Gastrocnemius medialis (tissue), 4 donors: ENCODE measurements around the gene PDCD1LG2. TPM values are rescaled to one million over a fixed set of nuclear protein-coding genes. Genes with fewer than 3 reads are reported as not detected.
A peak's percentile ranks its signal among the peaks of the same experiment; 100 is the strongest.

Experiments
- ATAC-seq, 2 donors: fragments of 150-250 bp; one replicate each; pipeline ENCODE4 v1.9.1; 2016
- DNase-seq, 2 donors: peaks; one replicate each; pipeline ENCODE4 v3.0.0-alpha.2; 2019
- H3K27ac ChIP-seq, 4 donors: fragments of 200-600 bp; sonication (generic); 1 replicate in 1 of 4; 2 replicates in 3 of 4; pipeline ENCODE4 v1.5.1; 2016 to 2018; ENCODE audit warnings: mild to moderate bottlenecking in 2 of 4, moderate library complexity in 1 of 4
- H3K27me3 ChIP-seq, 3 donors: fragments of 200-600 bp; sonication (generic) in 2 of 3; 1 replicate in 1 of 3; 2 replicates in 2 of 3; pipeline versions ENCODE4 v1.5.1 to v1.6.0; 2016 to 2019; ENCODE audit warnings: mild to moderate bottlenecking in 1 of 3, moderate library complexity in 1 of 3
- H3K36me3 ChIP-seq, 2 donors: fragments of 200-600 bp; sonication (generic) in 1 of 2; one replicate each; pipeline ENCODE4 v1.5.1; 2017 to 2018
- H3K4me1 ChIP-seq, 2 donors: fragments of 200-600 bp; sonication (generic) in 1 of 2; one replicate each; pipeline ENCODE4 v1.5.1; 2016 to 2017; ENCODE audit warnings: mild to moderate bottlenecking in 2 of 2
- H3K4me3 ChIP-seq, 4 donors: fragments of 200-600 bp; sonication (generic) in 3 of 4; 1 replicate in 1 of 4; 2 replicates in 3 of 4; pipeline ENCODE4 v1.5.1; 2016 to 2019; ENCODE audit warnings: mild to moderate bottlenecking in 2 of 4
- H3K9me3 ChIP-seq, 3 donors: fragments of 200-600 bp; sonication (generic) in 2 of 3; 1 replicate in 1 of 3; 2 replicates in 2 of 3; pipeline ENCODE4 v1.5.1; 2016 to 2019
- POLR2A ChIP-seq, 2 donors: fragments of 450-650 bp; IDR thresholded peaks; one replicate each; pipeline ENCODE4 v1.6.1; 2017; ENCODE audit warnings: antibody characterized with exemption in 2 of 2, mild to moderate bottlenecking in 2 of 2, moderate library complexity in 2 of 2
- in situ Hi-C, 4 donors: fragments of 200-750 bp; cut with MboI; loops; one replicate each; pipeline versions ENCODE4 v1.15.0 to v1.8.0; 2017; ENCODE audit warnings: low sequenced_read_pairs in 4 of 4
- intact Hi-C: fragments of 100-400 bp; cut with DNase I; formaldehyde crosslinking; loops from one replicate; pipeline ENCODE4 v1.15.1; 2023; ENCODE audit warnings: low total_unique reads
- total RNA-seq, 4 donors: library from RNA; depleted of rRNA; stranded (reverse); fragments of >200 nt; gene quantifications; one replicate each; pipeline versions ENCODE4 v1.1.0 to v1.2.3, GENCODE V29; 2016
- TF ChIP-seq, protein P1 (sequence below), 5 experiments: fragments of 450-650 bp in 3 of 5; fragments of 200-600 bp in 2 of 5; sonication (generic) in 2 of 5; IDR thresholded peaks in 4 of 5; conservative IDR thresholded peaks in 1 of 5; 1 replicate in 4 of 5; 2 replicates in 1 of 5; pipeline ENCODE4 v1.5.1; 2016 to 2019; ENCODE audit warnings: antibody characterized with exemption in 5 of 5, mild to moderate bottlenecking in 3 of 5, moderate library complexity in 3 of 5

PDCD1LG2 gene
- total RNA-seq, 4 donors from 2014 or later, result 1.4 to 2.5 (median 1.7) TPM

GRCh38 chr9:5500441-5501235, 9.7 kb upstream of the PDCD1LG2 start:
- DNase-seq, result no peak
- peak in 1 of 2 donors; percentile 36 for ATAC-seq
- Histone ChIP-seq H3K36me3 (no peaks in the 10 kb centered on the region), H3K4me3 (no peak overlapping the region), H3K27ac (peak overlapping the region; percentile 26 to 73 (median 60)), H3K27me3 (no peaks in the 10 kb centered on the region), H3K9me3 (no peaks in the 10 kb centered on the region), H3K4me1 (peaks cover 23 to 28% of the 10 kb centered on the region in 2 donors)
- in situ Hi-C loops, result no loop called here
- TF ChIP-seq POLR2A (IDR thresholded peaks at IDR 0.05), result peak in 1 of 2 donors; percentile 11
- TF ChIP-seq, protein P1, sequence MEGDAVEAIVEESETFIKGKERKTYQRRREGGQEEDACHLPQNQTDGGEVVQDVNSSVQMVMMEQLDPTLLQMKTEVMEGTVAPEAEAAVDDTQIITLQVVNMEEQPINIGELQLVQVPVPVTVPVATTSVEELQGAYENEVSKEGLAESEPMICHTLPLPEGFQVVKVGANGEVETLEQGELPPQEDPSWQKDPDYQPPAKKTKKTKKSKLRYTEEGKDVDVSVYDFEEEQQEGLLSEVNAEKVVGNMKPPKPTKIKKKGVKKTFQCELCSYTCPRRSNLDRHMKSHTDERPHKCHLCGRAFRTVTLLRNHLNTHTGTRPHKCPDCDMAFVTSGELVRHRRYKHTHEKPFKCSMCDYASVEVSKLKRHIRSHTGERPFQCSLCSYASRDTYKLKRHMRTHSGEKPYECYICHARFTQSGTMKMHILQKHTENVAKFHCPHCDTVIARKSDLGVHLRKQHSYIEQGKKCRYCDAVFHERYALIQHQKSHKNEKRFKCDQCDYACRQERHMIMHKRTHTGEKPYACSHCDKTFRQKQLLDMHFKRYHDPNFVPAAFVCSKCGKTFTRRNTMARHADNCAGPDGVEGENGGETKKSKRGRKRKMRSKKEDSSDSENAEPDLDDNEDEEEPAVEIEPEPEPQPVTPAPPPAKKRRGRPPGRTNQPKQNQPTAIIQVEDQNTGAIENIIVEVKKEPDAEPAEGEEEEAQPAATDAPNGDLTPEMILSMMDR (IDR thresholded peaks at IDR 0.05 in 4 of 5, conservative IDR thresholded peaks at IDR 0.05 in 1 of 5), result no peak
- intact Hi-C loops, result no loop called here

- Histone ChIP-seq H3K27ac (no peak overlapping the region), H3K9me3 (no peaks in the 10 kb centered on the region), H3K4me1 (peaks cover 23 to 28% of the 10 kb centered on the region in 2 donors), H3K36me3 (no peaks in the 10 kb centered on the region), H3K4me3 (no peak overlapping the region), H3K27me3 (no peaks in the 10 kb centered on the region)
- in situ Hi-C loops (no loop called here), intact Hi-C loops (no loop called here)
- ATAC-seq (peak in 1 of 2 donors; percentile 28), DNase-seq (peak in 1 of 2 donors; percentile 39)
- no peak for TF ChIP-seq POLR2A (IDR thresholded peaks at IDR 0.05)
- TF ChIP-seq, protein P1 (IDR thresholded peaks at IDR 0.05 in 4 of 5, conservative IDR thresholded peaks at IDR 0.05 in 1 of 5), result no peak
Measured at GRCh38 chr9:5502553-5502952, 7.8 kb upstream of the PDCD1LG2 start.

- no peaks in the 10 kb centered on the region for H3K9me3 ChIP-seq
- DNase-seq (no peak), ATAC-seq (no peak)
- intact Hi-C loops, result no loop called here
- no peak for TF ChIP-seq POLR2A (IDR thresholded peaks at IDR 0.05)
- TF ChIP-seq, protein P1 (IDR thresholded peaks at IDR 0.05 in 4 of 5, conservative IDR thresholded peaks at IDR 0.05 in 1 of 5), result no peak
- H3K36me3 ChIP-seq, result no peaks in the 10 kb centered on the region
- no peak overlapping the region for H3K4me3 ChIP-seq
- H3K27ac ChIP-seq, result peak overlapping the region; percentile 55 to 74 (median 66)
- peaks cover 12 to 19% of the 10 kb centered on the region in 2 donors for H3K4me1 ChIP-seq
- in situ Hi-C loops, result no loop called here
- no peaks in the 10 kb centered on the region for H3K27me3 ChIP-seq
Measured at GRCh38 chr9:5509573-5509972, 758 bp upstream of the PDCD1LG2 start.

DNA sequence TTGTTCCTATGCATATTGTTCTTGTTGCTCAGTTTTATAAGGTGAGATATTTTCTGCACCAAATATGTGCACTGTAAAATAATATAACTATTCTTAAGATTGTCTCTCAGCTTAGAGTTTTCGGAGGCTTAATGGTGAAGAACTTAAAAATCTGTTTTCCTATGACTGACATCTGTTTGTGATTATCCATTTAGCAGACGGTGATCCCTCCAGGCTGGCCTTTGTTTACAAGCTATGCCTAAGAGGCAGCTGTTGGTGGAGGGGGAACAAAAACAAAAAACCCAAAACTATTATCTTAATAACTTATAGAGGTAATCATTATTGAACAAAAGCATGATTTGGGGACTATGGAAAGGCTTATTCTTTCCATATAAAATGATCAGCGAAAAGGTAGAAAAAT, 658 bp downstream of the PDCD1LG2 start:
- intact Hi-C loops, result loop anchor here (5.0 to 10.0 kb wide), 2 partner anchors 74 to 826 kb away; partner anchors contain the start of gene PLGRKT
- H3K36me3 ChIP-seq, result no peaks in the 10 kb centered on the region
- in situ Hi-C loops, result loop anchor here in 1 of 4 donors (10.0 kb wide), 1 partner anchor 56 kb away; the partner anchor contains the start of gene CD274
- H3K9me3 ChIP-seq, result no peaks in the 10 kb centered on the region
- TF ChIP-seq, protein P1 (IDR thresholded peaks at IDR 0.05 in 4 of 5, conservative IDR thresholded peaks at IDR 0.05 in 1 of 5), result no peak
- no peak for TF ChIP-seq POLR2A (IDR thresholded peaks at IDR 0.05)
- peak overlapping the region in 3 of 4 donors; percentile 55 to 74 (median 74) for H3K27ac ChIP-seq
- DNase-seq, result no peak
- peak overlapping the region; percentile 37 to 41 (median 40) for H3K4me3 ChIP-seq
- H3K4me1 ChIP-seq, result peaks cover 21 to 30% of the 10 kb centered on the region in 2 donors
- ATAC-seq, result no peak
- no peaks in the 10 kb centered on the region for H3K27me3 ChIP-seq
